ENCODE measurements around the gene PBXIP1. TPM values are rescaled to one million over a fixed set of nuclear protein-coding genes. Genes with fewer than 3 reads are reported as not detected.
A peak's percentile ranks its signal among the peaks of the same experiment; 100 is the strongest.

The PBXIP1 gene
- total and polyA plus RNA-seq, 2 of the 13 experiments (the other 11 are each of a cell fraction or from before 2014, with no cell fraction given): 16.3 to 31.9 TPM

- TF ChIP-seq, protein P1, sequence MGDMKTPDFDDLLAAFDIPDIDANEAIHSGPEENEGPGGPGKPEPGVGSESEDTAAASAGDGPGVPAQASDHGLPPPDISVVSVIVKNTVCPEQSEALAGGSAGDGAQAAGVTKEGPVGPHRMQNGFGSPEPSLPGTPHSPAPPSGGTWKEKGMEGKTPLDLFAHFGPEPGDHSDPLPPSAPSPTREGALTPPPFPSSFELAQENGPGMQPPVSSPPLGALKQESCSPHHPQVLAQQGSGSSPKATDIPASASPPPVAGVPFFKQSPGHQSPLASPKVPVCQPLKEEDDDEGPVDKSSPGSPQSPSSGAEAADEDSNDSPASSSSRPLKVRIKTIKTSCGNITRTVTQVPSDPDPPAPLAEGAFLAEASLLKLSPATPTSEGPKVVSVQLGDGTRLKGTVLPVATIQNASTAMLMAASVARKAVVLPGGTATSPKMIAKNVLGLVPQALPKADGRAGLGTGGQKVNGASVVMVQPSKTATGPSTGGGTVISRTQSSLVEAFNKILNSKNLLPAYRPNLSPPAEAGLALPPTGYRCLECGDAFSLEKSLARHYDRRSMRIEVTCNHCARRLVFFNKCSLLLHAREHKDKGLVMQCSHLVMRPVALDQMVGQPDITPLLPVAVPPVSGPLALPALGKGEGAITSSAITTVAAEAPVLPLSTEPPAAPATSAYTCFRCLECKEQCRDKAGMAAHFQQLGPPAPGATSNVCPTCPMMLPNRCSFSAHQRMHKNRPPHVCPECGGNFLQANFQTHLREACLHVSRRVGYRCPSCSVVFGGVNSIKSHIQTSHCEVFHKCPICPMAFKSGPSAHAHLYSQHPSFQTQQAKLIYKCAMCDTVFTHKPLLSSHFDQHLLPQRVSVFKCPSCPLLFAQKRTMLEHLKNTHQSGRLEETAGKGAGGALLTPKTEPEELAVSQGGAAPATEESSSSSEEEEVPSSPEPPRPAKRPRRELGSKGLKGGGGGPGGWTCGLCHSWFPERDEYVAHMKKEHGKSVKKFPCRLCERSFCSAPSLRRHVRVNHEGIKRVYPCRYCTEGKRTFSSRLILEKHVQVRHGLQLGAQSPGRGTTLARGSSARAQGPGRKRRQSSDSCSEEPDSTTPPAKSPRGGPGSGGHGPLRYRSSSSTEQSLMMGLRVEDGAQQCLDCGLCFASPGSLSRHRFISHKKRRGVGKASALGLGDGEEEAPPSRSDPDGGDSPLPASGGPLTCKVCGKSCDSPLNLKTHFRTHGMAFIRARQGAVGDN (CRISPR knock-in tag; IDR thresholded peaks at IDR 0.05): peak; percentile 95
- TF ChIP-seq, protein P2, sequence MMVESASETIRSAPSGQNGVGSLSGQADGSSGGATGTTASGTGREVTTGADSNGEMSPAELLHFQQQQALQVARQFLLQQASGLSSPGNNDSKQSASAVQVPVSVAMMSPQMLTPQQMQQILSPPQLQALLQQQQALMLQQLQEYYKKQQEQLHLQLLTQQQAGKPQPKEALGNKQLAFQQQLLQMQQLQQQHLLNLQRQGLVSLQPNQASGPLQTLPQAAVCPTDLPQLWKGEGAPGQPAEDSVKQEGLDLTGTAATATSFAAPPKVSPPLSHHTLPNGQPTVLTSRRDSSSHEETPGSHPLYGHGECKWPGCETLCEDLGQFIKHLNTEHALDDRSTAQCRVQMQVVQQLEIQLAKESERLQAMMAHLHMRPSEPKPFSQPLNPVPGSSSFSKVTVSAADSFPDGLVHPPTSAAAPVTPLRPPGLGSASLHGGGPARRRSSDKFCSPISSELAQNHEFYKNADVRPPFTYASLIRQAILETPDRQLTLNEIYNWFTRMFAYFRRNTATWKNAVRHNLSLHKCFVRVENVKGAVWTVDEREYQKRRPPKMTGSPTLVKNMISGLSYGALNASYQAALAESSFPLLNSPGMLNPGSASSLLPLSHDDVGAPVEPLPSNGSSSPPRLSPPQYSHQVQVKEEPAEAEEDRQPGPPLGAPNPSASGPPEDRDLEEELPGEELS (CRISPR knock-in tag; IDR thresholded peaks at IDR 0.05): no peak; the same call in 1 of the 2 replicates
- TF ChIP-seq FOXJ3 (CRISPR knock-in tag; IDR thresholded peaks at IDR 0.05; ENCODE audit: borderline replicate concordance) (no peak), RXRB (CRISPR knock-in tag; IDR thresholded peaks at IDR 0.05; ENCODE audit: borderline replicate concordance) (no peak), HNRNPH1 (optimal IDR thresholded peaks at IDR 0.05; ENCODE audit: low read depth, low read length) (no peak), ZNF382 (CRISPR knock-in tag; IDR thresholded peaks at IDR 0.05; ENCODE audit: borderline replicate concordance) (no peak), HDAC1 (CRISPR knock-in tag; IDR thresholded peaks at IDR 0.05) (peak; percentile 99), RFX5 (IDR thresholded peaks at IDR 0.05; ENCODE audit: low read depth, low read length) (peak; percentile 70), XBP1 (CRISPR knock-in tag; IDR thresholded peaks at IDR 0.05) (no peak), SMARCE1 (IDR thresholded peaks at IDR 0.05; ENCODE audit: borderline replicate concordance) (no peak), SSRP1 (CRISPR knock-in tag; IDR thresholded peaks at IDR 0.05) (no peak), CHCHD3 (CRISPR knock-in tag; IDR thresholded peaks at IDR 0.05) (peak; percentile 85; the same call in 1 of the 2 replicates), IKZF4 (CRISPR knock-in tag; IDR thresholded peaks at IDR 0.05; ENCODE audit: borderline replicate concordance, low read depth, not compliant biosample characterization) (no peak), RAD51 (IDR thresholded peaks at IDR 0.05; ENCODE audit: borderline replicate concordance) (no peak), TBP (CRISPR knock-in tag; IDR thresholded peaks at IDR 0.05) (no peak), TP53 (CRISPR knock-in tag; conservative IDR thresholded peaks at IDR 0.05) (no peak), NCOA2 (CRISPR knock-in tag; IDR thresholded peaks at IDR 0.05) (no peak)
- TF ChIP-seq, protein P3, sequence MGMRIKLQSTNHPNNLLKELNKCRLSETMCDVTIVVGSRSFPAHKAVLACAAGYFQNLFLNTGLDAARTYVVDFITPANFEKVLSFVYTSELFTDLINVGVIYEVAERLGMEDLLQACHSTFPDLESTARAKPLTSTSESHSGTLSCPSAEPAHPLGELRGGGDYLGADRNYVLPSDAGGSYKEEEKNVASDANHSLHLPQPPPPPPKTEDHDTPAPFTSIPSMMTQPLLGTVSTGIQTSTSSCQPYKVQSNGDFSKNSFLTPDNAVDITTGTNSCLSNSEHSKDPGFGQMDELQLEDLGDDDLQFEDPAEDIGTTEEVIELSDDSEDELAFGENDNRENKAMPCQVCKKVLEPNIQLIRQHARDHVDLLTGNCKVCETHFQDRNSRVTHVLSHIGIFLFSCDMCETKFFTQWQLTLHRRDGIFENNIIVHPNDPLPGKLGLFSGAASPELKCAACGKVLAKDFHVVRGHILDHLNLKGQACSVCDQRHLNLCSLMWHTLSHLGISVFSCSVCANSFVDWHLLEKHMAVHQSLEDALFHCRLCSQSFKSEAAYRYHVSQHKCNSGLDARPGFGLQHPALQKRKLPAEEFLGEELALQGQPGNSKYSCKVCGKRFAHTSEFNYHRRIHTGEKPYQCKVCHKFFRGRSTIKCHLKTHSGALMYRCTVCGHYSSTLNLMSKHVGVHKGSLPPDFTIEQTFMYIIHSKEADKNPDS (CRISPR knock-in tag; IDR thresholded peaks at IDR 0.05): no peak
- TF ChIP-seq, protein P4, sequence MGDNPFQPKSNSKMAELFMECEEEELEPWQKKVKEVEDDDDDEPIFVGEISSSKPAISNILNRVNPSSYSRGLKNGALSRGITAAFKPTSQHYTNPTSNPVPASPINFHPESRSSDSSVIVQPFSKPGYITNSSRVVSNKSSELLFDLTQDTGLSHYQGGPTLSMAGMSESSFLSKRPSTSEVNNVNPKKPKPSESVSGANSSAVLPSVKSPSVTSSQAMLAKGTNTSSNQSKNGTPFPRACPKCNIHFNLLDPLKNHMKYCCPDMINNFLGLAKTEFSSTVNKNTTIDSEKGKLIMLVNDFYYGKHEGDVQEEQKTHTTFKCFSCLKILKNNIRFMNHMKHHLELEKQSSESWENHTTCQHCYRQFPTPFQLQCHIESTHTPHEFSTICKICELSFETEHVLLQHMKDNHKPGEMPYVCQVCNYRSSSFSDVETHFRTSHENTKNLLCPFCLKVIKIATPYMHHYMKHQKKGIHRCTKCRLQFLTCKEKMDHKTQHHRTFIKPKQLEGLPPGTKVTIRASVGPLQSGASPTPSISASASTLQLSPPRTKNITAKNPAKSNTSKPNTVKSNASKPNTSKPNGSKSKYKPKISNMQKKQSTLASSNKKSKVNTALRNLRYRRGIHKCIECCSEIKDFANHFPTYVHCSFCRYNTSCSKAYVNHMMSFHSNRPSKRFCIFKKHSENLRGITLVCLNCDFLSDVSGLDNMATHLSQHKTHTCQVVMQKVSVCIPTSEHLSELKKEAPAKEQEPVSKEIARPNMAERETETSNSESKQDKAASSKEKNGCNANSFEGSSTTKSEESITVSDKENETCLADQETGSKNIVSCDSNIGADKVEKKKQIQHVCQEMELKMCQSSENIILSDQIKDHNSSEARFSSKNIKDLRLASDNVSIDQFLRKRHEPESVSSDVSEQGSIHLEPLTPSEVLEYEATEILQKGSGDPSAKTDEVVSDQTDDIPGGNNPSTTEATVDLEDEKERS (CRISPR knock-in tag; IDR thresholded peaks at IDR 0.05): 0 out of 2 replicates have a peak, but pooled peaks have one; percentile 62
Measured at GRCh38 chr1:154974102-154974807, 18.4 kb upstream of the PBXIP1 start, which contains the start of gene CKS1B (continued).
